Fibroblast of lung (primary cell): ENCODE data around the gene WNT7B.

Source experiments
- EZH2 ChIP-seq: IDR thresholded peaks from 2 replicates; pipeline ENCODE4 v1.5.1; 2012; ENCODE audit warnings: low read length, control low read depth, mild to moderate bottlenecking; ENCODE audit errors: missing control alignments
- TF ChIP-seq, protein P1 (sequence below), 2 donors: IDR thresholded peaks in 1 of 2; conservative IDR thresholded peaks in 1 of 2; 1 replicate in 1 of 2; 2 replicates in 1 of 2; pipeline ENCODE4 v1.5.1; 2011 to 2012; ENCODE audit warnings: low read length in 2 of 2, control low read depth in 1 of 2, inconsistent platforms in 1 of 2, low read depth in 1 of 2, mild to moderate bottlenecking in 1 of 2

DNA sequence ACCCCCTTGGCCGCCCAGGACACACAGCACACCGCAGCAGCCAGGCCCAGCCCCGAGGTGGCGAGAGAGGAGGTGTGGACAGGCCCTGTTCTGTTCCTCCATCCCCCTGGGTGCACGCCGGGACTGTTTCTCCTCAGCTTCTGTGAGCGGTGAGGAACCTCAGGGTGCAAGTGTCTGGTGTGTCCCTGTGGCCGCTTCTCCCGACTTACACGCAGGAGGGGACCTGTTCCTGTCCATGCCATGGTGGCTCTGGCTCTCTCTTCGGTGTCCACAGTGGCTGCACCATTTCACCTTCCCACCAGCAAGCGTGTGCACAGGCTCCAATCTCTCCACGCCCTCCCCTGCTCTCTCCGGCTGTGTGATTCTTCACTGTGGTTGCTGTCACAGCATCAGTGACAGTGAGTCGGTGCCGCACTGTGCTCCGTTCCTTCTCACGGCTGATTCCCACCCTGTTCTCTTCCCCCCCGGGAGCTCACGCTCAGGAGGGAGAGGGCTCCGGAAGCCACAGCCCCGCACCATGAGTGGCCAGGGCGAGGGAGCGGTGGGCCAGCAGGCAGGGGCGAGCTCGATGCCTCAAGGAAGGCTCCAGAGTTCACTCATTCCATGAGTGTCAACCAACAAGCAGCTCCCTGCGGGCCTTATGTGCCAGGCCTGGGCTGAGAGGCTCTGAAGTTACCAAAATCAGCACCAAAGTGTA lies 18.6 kb upstream of the WNT7B start:
- TF ChIP-seq, protein P1, sequence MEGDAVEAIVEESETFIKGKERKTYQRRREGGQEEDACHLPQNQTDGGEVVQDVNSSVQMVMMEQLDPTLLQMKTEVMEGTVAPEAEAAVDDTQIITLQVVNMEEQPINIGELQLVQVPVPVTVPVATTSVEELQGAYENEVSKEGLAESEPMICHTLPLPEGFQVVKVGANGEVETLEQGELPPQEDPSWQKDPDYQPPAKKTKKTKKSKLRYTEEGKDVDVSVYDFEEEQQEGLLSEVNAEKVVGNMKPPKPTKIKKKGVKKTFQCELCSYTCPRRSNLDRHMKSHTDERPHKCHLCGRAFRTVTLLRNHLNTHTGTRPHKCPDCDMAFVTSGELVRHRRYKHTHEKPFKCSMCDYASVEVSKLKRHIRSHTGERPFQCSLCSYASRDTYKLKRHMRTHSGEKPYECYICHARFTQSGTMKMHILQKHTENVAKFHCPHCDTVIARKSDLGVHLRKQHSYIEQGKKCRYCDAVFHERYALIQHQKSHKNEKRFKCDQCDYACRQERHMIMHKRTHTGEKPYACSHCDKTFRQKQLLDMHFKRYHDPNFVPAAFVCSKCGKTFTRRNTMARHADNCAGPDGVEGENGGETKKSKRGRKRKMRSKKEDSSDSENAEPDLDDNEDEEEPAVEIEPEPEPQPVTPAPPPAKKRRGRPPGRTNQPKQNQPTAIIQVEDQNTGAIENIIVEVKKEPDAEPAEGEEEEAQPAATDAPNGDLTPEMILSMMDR (conservative IDR thresholded peaks at IDR 0.05 in 1 of 2, IDR thresholded peaks at IDR 0.05 in 1 of 2; ENCODE audit: low read depth in 1 of 2, low read length in 2 of 2) = no peak
- TF ChIP-seq EZH2 = no peak
